ENCODE data around the gene MYO1D. TPM values are rescaled to one million over a fixed set of nuclear protein-coding genes. Genes with fewer than 3 reads are reported as not detected.

The MYO1D gene
- total and polyA plus RNA-seq, 5 donors, result 5.8 to 17.0 (median 10.4) TPM

DNA sequence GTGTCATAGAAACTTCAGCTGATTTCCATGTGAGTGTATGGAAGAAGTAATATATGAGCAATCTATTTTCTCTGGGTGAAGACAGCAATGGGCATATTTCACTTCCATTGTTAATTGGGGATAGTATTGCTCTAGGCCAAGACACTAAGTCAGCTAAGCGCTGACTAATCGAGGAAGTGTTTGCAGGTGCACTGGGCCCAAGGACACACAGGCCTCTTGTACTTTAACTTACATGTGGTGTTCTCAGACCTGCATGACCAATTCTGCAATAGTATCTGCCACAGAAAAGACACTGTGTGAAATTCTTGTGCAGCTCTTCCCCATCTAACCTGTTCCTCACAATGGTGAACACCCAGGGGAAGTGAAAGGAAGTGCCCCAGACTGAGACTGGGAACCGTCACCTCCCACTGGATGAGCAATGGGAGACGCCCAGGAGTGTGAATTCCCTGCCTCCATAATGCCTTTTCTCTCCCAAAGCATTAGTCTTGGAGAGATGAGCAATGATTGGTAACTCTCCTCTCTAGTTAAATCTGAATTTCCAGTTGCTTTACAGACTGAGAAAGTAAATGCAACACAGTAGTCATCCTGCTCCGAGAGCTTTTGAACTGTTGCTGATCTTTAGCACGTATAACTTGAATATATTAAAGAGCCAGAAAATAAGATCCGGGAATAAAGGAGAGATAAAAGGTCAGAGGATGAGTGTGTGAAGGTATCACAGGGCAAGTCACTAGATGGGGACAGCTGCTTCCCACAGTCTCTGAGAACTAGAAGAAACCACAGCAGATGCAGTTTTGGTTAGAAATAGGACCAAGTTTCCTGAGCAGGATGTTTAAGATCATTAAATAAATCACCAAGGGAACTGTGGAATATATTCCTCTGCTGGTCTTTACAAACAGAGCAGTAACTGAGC is 307.5 kb downstream of the MYO1D start:
- DNase-seq, result no peak
- 82% methylated on average over 7 of the region's 7 CpGs for WGBS
- intact Hi-C loops (cut with DNase I), result no loop called here
- Histone ChIP-seq H3K4me3 (ENCODE audit: low read length) (no peak overlapping the region), H3K9me3 (ENCODE audit: control insufficient read depth, low read length) (no peaks in the 10 kb centered on the region), H3K4me1 (ENCODE audit: control insufficient read depth, insufficient read depth, low read length) (no peaks in the 10 kb centered on the region), H3K27ac (ENCODE audit: low read length) (no peak overlapping the region), H3K27me3 (ENCODE audit: control insufficient read depth, insufficient read depth) (no peaks in the 10 kb centered on the region)
- no peak for ATAC-seq

DNA sequence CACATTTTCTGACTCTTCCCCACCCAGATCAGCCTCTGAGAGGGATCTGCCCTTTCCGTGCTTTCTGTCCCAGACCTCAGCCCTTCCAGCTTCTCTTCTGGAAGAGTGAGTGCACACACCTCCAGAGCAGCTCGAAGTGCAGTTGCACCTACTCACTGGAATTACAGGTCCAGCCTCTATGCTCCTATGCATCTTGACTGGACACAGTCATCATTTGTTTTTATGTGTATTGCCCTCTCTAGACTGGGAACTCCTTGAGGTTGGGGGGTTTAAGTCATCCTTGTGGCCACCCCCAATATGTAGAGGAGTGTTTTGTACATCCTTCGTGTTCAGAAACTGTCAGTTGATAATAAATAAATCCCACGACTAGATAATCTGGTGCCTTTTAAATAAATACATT is 308.2 kb downstream of the MYO1D start:
- no peaks in the 10 kb centered on the region for H3K27me3 ChIP-seq (ENCODE audit: control insufficient read depth, insufficient read depth)
- H3K27ac ChIP-seq (ENCODE audit: low read length), result no peak overlapping the region
- 87% methylated on average over 4 of the region's 4 CpGs for WGBS
- H3K9me3 ChIP-seq (ENCODE audit: control insufficient read depth, low read length), result no peaks in the 10 kb centered on the region
- H3K4me3 ChIP-seq (ENCODE audit: low read length), result no peak overlapping the region
- DNase-seq (no peak), ATAC-seq (no peak)
- intact Hi-C loops (cut with DNase I), result no loop called here
- H3K4me1 ChIP-seq (ENCODE audit: control insufficient read depth, insufficient read depth, low read length), result no peaks in the 10 kb centered on the region

- Histone ChIP-seq H3K27ac (ENCODE audit: low read length) (no peak overlapping the region), H3K9me3 (ENCODE audit: control insufficient read depth, low read length) (no peaks in the 10 kb centered on the region), H3K4me3 (ENCODE audit: low read length) (no peak overlapping the region), H3K27me3 (ENCODE audit: control insufficient read depth, insufficient read depth) (no peaks in the 10 kb centered on the region), H3K4me1 (ENCODE audit: control insufficient read depth, insufficient read depth, low read length) (no peaks in the 10 kb centered on the region)
- intact Hi-C loops (cut with DNase I), result no loop called here
- no peak for ATAC-seq
- WGBS, result 89% methylated on average over 4 of the region's 4 CpGs
- DNase-seq, result no peak
Observed at GRCh38 chr17:32567511-32567910, 309.4 kb downstream of the MYO1D start.

DNA sequence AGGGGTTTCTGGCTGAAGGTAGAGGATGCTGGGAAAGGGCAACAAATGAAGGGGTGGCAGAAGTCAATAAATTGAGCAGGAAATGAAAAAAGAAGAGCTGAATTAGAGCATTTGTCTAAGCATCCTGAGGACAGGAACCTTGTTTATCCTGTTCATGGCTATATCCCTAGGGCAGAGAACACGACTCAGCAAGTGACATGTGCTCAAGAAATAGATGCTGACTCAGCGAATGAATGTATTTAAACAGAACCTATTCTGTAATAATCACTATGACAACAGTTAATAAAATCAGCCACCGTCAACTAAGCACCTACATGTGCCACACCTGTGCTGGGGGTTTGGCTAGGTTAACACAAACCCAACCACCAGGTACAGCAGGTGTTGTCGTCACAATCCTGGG is 309.8 kb downstream of the MYO1D start:
- Histone ChIP-seq H3K9me3 (ENCODE audit: control insufficient read depth, low read length) (no peaks in the 10 kb centered on the region), H3K27ac (ENCODE audit: low read length) (no peak overlapping the region), H3K4me3 (ENCODE audit: low read length) (no peak overlapping the region), H3K4me1 (ENCODE audit: control insufficient read depth, insufficient read depth, low read length) (no peaks in the 10 kb centered on the region), H3K27me3 (ENCODE audit: control insufficient read depth, insufficient read depth) (no peaks in the 10 kb centered on the region)
- no peak for DNase-seq
- intact Hi-C loops (cut with DNase I), result no loop called here
- WGBS, result 93% methylated on average over 4 of the region's 4 CpGs
- no peak for ATAC-seq

GRCh38 chr17:32566303-32566702 is 310.6 kb downstream of the MYO1D start:
- DNase-seq, result no peak
- no peak overlapping the region for H3K27ac ChIP-seq (ENCODE audit: low read length)
- H3K9me3 ChIP-seq (ENCODE audit: control insufficient read depth, low read length), result no peaks in the 10 kb centered on the region
- WGBS, result 82% methylated on average over 5 of the region's 5 CpGs
- H3K4me3 ChIP-seq (ENCODE audit: low read length), result no peak overlapping the region
- H3K4me1 ChIP-seq (ENCODE audit: control insufficient read depth, insufficient read depth, low read length), result no peaks in the 10 kb centered on the region
- intact Hi-C loops (cut with DNase I), result no loop called here
- ATAC-seq, result no peak
- no peaks in the 10 kb centered on the region for H3K27me3 ChIP-seq (ENCODE audit: control insufficient read depth, insufficient read depth)

- Histone ChIP-seq H3K9me3 (ENCODE audit: control insufficient read depth, low read length) (no peaks in the 10 kb centered on the region), H3K27ac (ENCODE audit: low read length) (no peak overlapping the region), H3K4me1 (ENCODE audit: control insufficient read depth, insufficient read depth, low read length) (no peaks in the 10 kb centered on the region), H3K27me3 (ENCODE audit: control insufficient read depth, insufficient read depth) (no peaks in the 10 kb centered on the region), H3K4me3 (ENCODE audit: low read length) (no peak overlapping the region)
- no peak for ATAC-seq
- 96% methylated on average over 3 of the region's 3 CpGs for WGBS
- intact Hi-C loops (cut with DNase I), result no loop called here
- DNase-seq, result no peak
Observed at GRCh38 chr17:32565401-32565800, 311.5 kb downstream of the MYO1D start.

GRCh38 chr17:32564325-32564724 is 312.6 kb downstream of the MYO1D start:
- Histone ChIP-seq H3K4me3 (ENCODE audit: low read length) (no peak overlapping the region), H3K4me1 (ENCODE audit: control insufficient read depth, insufficient read depth, low read length) (no peaks in the 10 kb centered on the region), H3K9me3 (ENCODE audit: control insufficient read depth, low read length) (no peaks in the 10 kb centered on the region), H3K27me3 (ENCODE audit: control insufficient read depth, insufficient read depth) (no peaks in the 10 kb centered on the region), H3K27ac (ENCODE audit: low read length) (no peak overlapping the region)
- no peak for ATAC-seq
- DNase-seq, result no peak
- 87% methylated on average over 3 of the region's 3 CpGs for WGBS
- intact Hi-C loops (cut with DNase I), result no loop called here

DNA sequence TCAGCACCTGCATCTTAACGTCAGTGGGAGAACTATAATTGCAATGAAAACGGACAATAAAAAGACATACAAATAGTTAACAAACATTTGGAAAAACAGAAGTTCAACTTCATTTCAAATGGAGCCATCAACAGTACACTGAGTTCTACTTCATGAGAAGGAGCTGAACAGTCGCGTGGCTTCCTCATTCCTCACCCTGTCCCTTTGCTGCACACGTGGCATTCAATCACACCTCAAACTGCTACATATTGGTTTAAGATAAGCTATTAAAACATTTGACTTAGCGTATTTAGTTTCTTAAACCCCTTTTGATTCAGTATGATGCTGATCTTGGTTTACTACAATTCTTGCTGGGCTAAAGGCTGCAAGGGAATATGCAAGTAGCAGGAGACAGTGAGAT is 313.3 kb downstream of the MYO1D start:
- WGBS, result 83% methylated on average over 6 of the region's 6 CpGs
- ATAC-seq (no peak), DNase-seq (no peak)
- H3K27ac ChIP-seq (ENCODE audit: low read length), result no peak overlapping the region
- no peaks in the 10 kb centered on the region for H3K9me3 ChIP-seq (ENCODE audit: control insufficient read depth, low read length)
- intact Hi-C loops (cut with DNase I), result no loop called here
- no peaks in the 10 kb centered on the region for H3K4me1 ChIP-seq (ENCODE audit: control insufficient read depth, insufficient read depth, low read length)
- H3K4me3 ChIP-seq (ENCODE audit: low read length), result no peak overlapping the region
- H3K27me3 ChIP-seq (ENCODE audit: control insufficient read depth, insufficient read depth), result no peaks in the 10 kb centered on the region

DNA sequence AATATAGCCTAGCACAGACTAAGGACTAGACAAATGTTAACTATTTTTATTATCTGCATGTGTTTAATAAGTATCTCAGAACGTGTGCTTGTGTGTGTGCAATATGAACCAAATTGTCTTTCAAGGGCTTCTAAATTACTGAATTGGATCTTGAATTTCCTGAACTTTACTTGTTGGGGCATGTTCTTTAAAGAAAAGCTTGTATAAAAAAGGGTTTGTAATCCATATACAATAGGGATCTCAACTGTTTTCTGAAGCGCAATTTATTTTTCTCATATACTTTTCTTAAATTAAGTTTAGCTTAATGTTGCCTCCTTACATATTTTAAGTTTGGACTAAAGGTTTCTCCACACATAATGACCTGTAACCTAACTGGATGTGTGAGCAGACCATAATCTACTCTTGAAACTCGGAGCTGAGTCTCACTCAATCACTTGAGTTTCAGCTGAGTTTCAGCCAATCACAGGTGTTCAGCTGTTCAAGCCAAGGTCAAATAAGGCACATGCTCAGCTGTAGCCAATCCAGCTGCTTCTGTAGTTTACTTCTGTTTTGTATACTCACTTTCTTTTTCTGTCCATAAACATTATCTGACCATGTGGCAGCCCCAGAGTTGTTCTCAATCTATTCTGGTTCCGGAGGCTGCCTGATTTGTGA is 317.8 kb downstream of the MYO1D start:
- Histone ChIP-seq H3K4me3 (ENCODE audit: low read length) (no peak overlapping the region), H3K4me1 (ENCODE audit: control insufficient read depth, insufficient read depth, low read length) (no peaks in the 10 kb centered on the region), H3K27me3 (ENCODE audit: control insufficient read depth, insufficient read depth) (no peaks in the 10 kb centered on the region), H3K27ac (ENCODE audit: low read length) (no peak overlapping the region), H3K9me3 (ENCODE audit: control insufficient read depth, low read length) (no peaks in the 10 kb centered on the region)
- intact Hi-C loops (cut with DNase I), result no loop called here
- no peak for DNase-seq
- WGBS, result 70% methylated on average over 4 of the region's 4 CpGs
- ATAC-seq, result no peak

DNA sequence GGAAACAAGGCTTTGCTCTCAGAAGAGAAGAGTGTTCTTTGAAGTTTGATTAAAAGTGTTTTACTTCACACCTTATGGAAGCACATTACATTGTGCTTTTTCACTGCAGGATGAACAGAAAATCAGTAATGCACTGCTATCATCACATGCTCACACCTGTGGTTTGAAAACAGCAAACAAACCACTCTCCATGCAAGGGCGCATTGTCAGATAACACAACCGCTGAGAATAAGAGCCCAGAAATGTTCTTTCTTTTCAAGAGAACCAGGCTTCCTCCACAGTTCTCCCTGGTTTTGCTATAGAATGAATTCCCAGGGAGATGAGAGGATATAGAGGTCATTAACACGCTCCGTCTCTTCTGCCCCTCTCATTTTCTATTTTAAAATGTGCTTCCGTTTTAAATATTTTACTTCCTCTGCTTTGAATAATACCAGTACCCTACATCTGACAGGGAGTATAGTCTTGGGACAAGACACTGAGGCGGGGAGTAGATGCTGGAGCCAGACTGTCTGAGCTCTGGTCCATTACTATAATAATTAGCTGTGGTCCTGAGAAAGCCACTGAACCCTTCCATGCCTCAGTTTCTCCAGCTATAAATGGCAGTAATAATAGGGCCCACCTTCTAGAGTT is 318.5 kb downstream of the MYO1D start:
- no peak for DNase-seq
- no peak for ATAC-seq
- H3K27ac ChIP-seq (ENCODE audit: low read length), result no peak overlapping the region
- no peaks in the 10 kb centered on the region for H3K4me1 ChIP-seq (ENCODE audit: control insufficient read depth, insufficient read depth, low read length)
- no peak overlapping the region for H3K4me3 ChIP-seq (ENCODE audit: low read length)
- intact Hi-C loops (cut with DNase I), result no loop called here
- H3K27me3 ChIP-seq (ENCODE audit: control insufficient read depth, insufficient read depth), result no peaks in the 10 kb centered on the region
- H3K9me3 ChIP-seq (ENCODE audit: control insufficient read depth, low read length), result no peaks in the 10 kb centered on the region
- WGBS, result 51% methylated on average over 6 of the region's 6 CpGs

DNA sequence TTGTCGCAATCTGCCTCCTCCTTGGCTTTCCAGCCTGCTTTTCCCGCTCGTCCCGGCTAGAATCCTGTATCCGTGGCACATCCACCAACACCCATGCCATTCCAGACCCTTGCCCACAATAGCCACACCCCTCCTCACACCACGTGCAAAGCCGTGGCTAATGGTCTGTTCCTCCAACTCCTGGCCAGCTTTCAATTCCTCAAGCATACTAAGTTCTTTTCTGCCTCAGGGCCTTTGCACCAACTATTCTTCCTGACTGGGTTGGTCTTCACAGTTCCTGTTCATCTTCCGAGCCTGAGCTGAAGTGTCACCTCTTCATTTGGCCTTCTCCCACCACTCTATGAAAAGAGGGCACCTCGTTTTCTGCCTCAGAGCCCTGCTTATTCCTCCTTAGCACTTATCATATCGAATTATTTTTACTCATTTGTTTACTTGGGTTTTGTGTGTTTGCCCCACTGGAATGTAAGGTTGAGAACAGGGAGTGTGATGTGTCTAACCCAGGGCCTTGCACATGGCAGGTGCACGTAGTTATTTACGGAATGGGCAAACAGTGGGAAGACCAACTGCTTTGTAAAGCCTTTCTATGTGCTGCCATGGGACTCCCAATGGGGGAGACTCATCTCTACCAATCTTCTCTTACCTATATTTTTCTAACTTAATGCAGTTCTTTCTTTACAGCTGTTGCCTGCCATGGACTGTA is 321.2 kb downstream of the MYO1D start:
- Histone ChIP-seq H3K4me1 (ENCODE audit: control insufficient read depth, insufficient read depth, low read length) (no peaks in the 10 kb centered on the region), H3K27ac (ENCODE audit: low read length) (no peak overlapping the region), H3K4me3 (ENCODE audit: low read length) (no peak overlapping the region), H3K9me3 (ENCODE audit: control insufficient read depth, low read length) (no peaks in the 10 kb centered on the region), H3K27me3 (ENCODE audit: control insufficient read depth, insufficient read depth) (no peaks in the 10 kb centered on the region)
- WGBS, result 96% methylated on average over 12 of the region's 12 CpGs
- DNase-seq, result no peak
- intact Hi-C loops (cut with DNase I), result no loop called here
- ATAC-seq, result no peak

Data from right cardiac atrium (tissue), 5 donors.